Right lobe of liver (tissue), 4 donors: ENCODE data around the gene SLC17A4.

ENCODE experiments used
- POLR2A ChIP-seq: fragments of 450-650 bp; IDR thresholded peaks from one replicate; pipeline ENCODE4 v1.6.1; 2017; ENCODE audit warnings: antibody characterized with exemption, mild to moderate bottlenecking
- TF ChIP-seq, protein P1 (sequence below), 4 donors: fragments of 200-600 bp in 3 of 4; fragments of 450-650 bp in 1 of 4; IDR thresholded peaks; one replicate each; pipeline versions ENCODE4 v1.5.1 to v1.8.0; 2016 to 2022; ENCODE audit warnings: antibody characterized with exemption in 4 of 4, mild to moderate bottlenecking in 2 of 4
- donor health status: DM: no; HTN: no; CAD: no.
- donor health status: DM: no; HTN: no; CAD: no.
- donor health status: DM: no; HTN: yes; CAD: no.

DNA sequence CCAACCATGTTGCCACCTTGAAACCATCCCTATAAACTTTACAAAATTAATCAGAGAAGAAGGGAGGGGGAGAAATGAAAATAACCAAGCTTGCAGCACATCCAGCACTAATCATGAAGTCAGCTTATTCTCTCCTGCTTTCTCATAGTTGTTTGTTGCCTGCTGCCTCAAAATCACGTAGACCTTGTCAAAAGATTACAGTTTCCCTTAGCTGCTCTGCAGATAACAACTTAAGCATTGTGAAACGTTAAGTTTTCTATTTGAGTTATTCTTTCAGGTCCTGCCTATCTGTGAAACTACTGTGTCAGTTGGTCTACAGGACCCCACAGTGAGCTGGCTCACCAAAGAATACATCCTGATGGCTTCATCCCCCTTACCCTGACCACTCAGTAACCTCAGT is 32.9 kb downstream of the SLC17A4 start:
- no peak for TF ChIP-seq POLR2A
- TF ChIP-seq, protein P1, sequence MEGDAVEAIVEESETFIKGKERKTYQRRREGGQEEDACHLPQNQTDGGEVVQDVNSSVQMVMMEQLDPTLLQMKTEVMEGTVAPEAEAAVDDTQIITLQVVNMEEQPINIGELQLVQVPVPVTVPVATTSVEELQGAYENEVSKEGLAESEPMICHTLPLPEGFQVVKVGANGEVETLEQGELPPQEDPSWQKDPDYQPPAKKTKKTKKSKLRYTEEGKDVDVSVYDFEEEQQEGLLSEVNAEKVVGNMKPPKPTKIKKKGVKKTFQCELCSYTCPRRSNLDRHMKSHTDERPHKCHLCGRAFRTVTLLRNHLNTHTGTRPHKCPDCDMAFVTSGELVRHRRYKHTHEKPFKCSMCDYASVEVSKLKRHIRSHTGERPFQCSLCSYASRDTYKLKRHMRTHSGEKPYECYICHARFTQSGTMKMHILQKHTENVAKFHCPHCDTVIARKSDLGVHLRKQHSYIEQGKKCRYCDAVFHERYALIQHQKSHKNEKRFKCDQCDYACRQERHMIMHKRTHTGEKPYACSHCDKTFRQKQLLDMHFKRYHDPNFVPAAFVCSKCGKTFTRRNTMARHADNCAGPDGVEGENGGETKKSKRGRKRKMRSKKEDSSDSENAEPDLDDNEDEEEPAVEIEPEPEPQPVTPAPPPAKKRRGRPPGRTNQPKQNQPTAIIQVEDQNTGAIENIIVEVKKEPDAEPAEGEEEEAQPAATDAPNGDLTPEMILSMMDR (IDR thresholded peaks at IDR 0.05), result no peak
